NCI-H146 treated with DMSO at 0.1 percent for 48 hours (cell line): ENCODE results near the gene FOXP1.

Experiments used
- DNase-seq: peaks from one replicate; lab custom pipeline; 2025; ENCODE audit not compliant: unreplicated experiment; lab: John Stamatoyannopoulos, UW

The FOXP1 gene

DNA sequence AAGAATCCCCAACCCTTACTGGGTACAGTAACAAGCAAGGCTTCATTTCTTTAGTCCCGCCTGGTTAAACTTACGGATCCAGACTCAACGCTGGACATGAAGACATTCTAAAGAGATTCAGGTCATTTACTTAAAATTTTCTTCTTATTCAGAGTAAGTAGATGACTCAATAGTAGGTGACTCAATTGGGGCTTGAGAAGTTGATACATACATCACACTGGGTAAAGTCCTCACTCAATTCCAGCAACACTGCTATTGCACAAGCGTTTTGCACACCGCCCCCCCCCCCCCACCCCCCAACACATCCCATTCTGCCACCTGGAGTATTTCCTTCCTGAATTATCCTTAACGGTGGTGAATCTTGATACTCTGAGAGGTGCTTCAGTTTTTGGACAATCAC is 610.0 kb downstream of the FOXP1 start:
- DNase-seq = no peak

DNA sequence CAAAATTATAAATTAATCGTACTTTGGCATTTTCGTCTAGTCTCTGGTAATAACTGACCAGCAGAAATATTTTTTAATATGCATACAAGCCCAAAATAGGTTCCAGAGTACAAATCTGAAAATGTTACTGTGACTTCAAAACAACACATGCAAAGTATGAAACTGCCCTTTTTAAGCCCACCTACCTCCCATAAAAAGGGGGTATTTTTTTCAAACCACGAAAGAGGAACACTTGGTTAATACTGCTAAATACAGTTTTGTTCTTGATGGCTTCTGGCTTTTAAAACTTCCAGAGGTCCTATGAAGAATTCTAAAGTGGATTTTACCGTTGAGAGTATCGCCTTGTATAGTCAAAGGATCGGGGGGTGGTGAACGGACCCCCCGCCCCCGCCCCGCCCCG is 610.7 kb downstream of the FOXP1 start:
- no peak for DNase-seq

DNA sequence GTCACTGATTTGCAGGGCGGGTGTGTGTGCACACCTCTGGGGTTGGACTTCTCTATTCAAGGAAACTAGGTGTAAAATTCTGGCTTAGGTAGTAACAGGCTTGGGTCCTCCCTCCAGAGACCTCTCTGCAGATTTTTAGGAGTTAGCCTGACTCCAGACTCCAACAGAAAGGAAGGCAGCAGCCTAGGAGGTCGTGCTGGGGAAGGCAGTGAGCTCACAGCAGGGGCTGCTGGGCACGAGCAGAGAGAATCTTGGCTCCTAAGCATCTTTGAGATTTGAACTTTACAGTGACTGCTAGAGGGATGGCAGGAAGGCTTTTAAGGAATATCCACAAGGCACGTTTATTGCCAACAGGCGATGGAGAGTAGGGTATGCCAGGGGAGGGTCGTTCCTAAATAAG is 612.6 kb downstream of the FOXP1 start:
- DNase-seq = no peak

DNA sequence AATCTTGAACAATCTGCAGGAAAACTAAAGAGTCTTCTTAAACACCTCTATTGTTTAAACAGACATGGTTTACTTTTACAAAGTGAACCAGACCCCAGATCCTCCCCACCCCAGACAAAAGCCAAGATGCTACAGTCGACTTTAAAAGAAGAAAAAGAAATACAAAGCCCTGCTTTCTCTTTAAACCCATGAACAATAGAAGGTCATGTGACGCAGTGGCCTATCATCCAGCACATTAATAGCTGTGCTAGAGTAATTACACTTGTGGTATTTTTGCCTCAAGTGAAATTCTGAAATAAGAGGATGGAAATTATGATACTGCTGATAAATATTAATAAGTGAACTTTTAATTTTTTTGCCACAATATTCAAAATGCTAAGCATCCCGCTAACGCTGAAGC is 613.4 kb downstream of the FOXP1 start:
- DNase-seq = no peak

DNA sequence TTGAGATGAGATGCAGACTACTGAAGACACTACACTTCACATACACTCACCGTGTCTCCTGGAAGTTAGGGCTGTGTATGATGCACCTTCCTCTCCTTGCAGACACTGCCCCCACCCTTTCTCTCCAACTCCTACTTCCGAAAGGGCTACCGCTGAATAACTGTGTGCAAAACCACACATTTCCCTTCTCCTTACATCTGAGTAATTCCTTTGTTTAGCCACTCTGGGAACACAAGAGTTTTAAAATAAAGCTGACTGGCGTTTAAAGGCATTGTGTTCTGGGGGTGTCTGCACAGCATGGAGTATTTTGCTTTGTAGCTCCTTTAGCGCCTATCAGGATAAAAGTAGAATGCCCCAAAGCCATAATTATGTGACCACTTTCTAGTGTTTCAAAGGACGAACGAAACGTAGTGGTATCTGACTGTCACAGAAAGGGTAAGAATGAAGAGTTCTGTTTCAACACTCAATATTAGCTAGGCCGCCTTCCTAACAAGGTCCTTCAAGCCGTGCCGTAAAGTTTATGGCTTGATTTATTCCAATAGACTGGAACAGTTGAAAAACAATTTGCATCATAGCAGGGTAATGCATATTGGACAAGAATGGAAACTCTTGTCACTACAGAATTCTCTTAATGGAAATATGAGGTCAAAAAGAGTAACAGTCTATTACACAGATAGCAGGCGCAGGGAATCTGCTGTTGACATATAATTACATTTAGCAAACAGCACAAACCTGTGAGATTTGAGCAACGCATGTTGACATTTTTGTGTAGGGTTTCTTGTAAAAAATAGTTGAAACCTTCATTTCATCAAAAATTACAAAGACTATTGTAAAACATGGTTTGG is 619.9 kb downstream of the FOXP1 start:
- DNase-seq = no peak

DNA sequence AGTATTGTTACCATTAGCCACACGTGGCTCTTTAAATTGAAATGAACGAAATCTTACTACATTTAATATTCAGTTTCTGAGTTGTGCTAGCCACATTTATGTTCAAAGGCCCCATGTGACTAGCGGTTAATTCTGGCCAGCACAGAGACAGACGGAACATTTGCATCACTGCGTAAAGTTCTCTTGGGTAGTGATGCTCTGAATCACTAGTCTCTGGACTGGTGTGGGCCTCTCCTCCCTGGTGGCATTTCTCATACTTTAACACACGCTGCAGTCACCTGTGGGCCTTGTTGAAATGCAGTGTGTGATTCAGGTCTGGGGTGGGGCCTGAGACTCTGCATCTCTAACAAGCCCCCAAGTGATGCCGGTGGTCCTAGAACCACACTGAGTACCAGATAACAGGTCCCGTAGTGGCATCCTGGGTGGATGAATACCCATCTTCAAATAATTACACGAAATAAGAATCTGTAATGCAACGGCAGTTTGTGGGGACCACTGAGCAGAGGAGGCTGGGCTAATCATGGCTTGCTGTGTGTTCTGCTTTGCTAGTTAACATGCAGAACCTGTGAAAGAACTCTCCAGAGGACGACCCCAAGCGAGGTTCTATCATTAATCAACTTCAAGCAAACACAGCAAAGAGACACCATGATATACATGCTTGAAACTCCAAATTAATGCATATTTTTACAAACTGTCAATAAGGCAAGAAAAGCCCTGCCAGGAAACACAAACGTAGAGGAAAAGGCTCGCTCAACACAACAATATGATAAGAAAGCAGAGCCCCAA is 623.8 kb downstream of the FOXP1 start:
- no peak for DNase-seq

DNA sequence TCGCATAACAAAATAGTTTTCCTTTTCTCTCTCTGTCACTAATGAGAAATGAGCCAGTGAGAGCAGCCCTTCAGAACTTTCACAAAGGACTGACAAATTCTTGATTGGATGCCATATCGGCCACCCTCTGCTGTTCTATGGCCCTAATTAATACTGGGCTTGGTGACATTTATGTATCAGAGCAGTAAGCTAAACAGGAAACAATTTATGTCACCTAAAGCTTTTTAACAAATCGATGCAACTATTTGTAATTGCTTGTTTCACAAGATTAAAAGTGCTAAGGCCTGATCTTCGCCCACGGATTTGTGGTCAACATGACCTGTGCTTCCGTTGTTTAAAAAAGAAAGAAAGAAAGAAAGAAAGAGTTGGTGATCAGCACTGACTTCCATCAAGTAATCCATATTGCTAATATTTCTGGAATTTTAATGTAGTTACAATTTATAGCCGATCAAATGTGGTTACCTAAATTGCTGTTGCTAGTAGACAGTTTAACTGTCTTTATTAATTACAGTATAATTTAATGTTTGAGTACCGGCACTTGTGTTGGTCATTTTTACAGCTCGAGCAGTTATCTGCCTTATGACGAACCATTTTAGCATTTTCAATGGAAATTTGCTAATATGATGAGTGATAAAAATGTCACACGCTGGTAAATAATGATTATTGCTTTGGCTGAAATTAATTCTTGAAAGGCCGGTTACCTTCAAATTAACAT is 631.3 kb downstream of the FOXP1 start:
- no peak for DNase-seq

DNA sequence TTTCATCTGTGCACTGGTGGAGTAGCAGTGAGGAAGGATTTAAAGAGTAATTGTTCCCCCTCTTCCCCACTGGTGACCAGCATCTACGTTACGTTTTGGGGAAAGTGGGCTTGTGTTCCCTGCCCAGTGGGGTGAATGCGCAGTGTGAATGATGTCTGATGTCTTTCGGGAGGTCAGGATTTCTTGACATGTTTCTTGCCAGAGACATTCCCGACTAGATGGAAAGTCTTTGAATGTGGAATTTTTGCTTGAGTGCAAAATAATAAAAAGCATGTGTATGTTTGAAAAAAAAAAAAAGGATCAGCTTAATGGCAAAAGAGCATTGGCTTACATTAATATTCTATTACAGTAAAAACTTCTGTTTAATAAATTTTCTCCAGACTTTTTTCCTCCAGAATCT is 632.2 kb downstream of the FOXP1 start:
- no peak for DNase-seq

DNA sequence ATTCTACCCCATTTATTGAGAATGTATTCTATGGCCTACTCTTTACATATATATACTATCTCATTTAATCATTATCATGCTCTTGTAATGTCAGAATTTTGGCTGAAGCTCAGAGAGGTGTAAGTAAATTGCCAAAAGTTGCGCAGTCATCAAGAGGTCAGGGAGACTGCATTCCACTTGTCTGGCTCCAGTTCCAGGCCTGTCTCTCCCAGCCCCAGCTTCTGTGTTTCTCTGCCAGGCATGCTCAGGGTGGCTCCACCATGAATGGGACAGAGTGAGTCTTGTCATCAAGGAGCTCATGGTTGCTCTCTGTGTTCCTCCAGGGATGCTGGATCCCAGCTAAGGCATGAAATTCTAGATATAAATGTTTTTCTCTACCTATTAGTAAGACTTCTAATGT is 635.9 kb downstream of the FOXP1 start:
- DNase-seq = no peak

DNA sequence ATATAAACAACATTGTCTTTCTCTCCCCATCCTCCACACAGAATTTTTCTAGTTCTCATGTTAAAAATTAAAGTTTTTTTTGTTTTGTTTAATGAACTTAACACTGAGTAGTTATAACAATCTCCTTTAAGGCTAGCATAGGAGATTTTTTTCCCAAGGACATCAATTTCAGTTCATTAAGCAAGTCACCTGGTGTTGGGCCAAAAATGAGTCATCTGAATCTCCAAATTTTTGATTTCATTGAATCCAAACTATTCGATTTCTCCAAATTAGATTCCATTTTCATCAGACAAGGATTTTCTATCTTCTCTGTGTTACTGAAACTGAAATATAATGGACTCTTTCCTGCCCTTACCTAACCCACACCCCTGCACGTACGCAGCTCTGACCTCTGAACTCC is 639.6 kb downstream of the FOXP1 start:
- DNase-seq = no peak

DNA sequence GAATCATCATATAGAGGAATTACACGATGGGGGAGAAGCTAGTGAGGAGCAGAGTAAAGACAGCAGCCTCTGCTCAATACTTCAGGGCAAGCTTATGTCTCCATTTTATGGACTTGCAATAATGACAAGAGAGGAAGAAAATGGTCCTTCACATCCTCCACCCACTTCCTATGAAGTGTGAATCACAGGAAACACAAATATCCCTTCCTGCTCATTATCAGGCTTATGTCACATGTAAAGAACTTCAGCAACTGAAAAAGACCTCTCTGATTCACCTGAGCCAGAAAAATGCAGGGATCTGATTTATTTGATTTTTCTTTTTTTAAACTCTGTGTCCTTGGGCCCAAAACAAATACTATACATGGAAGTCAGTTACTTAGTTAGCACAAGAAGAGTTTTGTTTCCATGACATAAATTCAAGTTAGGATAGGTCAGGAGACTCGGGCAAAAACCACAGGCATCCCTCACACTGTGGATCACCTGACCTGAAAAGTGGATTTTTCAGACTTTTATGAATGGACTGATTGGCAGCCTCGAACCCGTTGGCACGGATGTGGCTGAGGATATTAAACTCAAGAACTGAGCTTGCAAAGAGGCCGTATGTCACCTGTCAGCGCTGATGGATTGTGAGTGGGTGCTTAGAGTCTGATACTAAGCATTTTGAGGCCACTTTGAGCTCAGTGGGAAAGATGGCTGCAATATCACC is 650.3 kb downstream of the FOXP1 start:
- DNase-seq = no peak

DNA sequence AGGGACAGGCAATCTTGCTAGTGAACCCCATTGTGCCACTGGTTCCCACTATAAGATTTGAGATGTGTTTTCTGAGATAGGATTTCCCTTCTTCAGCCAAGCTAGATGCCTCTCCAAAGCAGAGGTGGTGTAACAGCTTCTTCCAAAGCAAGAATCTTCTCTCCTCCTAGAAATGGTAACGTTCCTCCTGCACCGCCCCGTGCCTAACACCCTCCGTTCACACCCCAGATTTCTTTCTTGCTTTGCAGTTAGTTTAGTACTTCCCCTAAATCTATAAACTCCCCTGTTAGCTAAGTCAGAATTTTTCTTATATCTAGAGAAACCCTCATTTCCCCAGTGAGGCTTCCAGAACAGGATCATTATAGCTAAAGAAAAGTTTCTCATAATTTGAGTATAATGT is 653.5 kb downstream of the FOXP1 start:
- no peak for DNase-seq

DNA sequence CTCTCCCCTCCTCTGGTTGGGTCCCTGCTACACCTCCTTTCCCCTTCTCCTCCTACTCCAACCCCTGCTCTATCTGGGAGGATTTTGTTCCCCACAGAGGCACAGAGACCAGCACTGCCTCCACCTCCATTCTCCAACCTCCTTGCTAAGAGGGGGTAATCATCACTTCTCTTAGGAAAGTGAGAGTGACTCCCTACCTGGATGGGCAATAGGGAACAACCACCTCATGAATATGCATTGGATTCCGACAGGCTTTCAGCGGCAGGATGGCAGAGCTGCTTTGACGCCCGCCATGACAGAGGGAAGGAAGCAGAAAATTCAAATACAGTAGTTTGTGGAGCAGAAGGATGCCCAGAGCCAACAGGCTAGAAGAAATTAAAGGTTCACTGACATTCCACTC is 656.3 kb downstream of the FOXP1 start:
- DNase-seq = no peak

DNA sequence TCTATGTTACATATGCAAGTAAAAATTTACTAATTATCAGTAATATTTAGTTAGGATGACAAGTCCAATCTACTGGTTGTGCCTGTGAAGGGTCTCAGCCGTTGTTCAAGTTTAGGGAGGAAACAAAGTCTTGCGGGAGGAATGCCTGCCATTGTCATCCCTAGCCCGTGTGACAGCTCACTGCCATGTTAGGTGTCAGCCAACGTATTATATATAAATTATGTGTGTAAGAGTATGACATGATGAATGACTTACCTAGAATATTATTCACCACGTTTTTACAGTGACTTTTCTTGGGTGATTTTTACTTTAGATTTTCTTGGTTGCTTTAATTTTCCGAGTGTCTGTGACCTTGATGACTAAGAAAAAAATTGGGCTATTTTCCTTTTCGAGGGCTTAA is 656.7 kb downstream of the FOXP1 start:
- no peak for DNase-seq

DNA sequence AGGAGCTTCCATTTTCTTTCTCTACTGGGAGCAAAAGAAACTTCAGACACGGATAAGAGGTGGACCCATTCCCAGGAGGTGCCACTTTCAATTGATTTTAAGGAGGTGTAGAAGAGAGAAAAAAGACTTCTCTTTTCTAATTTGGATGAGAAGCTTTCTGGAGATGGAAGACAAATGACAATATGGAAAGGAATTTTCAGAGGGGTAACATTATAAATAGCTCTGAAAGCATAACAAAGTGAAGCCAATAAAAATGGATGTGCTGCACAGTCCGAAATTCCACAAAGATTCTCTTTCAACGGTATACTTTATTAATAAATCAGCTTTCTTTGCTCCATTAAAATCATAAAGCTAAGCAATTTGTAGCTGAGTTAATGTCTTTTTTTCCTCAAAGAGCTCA is 663.9 kb downstream of the FOXP1 start:
- no peak for DNase-seq

DNA sequence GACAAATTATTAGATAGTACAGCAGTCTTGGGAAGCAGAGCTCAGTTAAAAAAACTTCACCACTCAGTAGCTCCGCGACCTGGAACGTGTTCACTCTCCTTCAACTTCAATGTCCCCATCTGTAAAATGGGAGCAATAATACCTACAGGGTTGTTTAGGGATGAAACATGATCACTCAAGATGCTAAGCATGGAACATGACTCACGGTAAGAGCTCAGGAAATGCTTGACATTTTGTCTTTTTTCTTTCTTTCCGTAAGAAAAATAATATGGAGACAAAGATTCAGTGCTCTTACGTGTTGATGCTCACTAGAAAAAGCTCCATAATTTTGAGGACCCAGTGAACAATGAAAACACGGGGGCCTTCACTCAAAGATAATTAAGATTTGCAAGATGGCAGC is 664.4 kb downstream of the FOXP1 start:
- no peak for DNase-seq

DNA sequence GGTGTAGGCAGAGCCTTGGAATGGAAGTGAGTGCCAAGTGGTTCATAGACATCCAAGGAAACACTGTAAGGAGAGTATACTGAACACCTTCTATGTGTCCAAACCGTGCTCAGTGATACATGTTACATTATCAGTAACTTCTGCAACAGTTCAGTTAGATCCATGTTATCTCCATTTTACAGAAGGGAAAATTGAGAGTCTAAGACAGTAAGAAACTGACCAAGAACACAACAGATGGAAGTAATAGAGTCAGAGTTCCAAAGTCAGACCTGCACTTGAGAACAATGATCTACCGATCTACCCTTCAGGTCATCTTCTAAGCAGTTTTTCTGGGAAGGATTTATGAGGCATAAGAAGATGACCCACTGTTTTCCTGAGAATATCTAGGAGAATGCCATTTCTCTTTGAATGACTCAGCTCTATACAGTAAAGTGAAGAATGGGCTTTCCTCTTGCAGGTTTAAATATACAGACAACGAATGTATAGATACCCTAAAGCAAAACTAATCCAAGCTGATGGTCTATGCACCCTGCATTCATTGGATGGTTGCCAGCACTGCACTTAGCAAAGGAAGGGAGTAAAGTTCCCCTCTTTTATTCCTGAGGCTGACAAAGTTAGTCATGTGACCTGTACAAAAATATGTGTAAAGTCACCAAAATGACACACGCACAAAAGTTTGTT is 667.0 kb downstream of the FOXP1 start:
- no peak for DNase-seq

DNA sequence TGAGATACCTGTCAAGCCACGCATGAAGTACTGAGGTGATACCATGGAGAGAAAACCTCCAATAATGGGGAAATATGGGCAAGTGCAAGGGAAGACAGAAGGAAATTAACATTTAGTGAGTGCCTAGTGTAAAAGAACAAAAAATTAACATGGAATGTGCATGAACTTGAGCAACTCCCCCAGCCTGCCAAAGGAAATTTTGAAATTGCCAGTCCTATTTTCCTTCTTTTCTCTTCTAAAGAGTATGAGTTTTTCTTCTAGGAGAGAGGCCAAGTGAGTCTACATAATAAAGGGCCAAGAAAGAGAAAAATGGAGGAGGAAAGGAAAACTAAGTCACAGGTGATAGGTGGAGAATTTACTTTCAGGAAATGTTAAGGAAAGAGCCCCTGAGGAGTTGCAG is 668.7 kb downstream of the FOXP1 start:
- no peak for DNase-seq

DNA sequence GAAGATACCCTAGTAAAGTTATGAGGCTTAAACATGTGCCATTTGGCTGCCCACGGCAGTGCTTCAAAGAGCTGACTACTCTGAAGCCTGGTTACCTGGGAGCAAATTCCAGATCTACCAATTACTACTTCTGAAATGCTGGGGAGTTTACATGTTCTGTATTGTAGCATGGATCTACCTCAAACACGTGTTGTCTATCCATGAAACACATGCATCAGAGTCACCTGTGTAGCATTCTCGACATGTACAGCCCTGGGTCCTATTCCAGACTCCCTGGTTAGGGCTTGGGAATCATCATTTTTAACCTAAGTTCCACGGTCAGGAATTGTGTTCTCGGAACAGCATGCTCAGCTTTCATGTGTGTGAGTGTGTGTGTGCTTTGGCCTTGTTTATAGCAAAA is 671.8 kb downstream of the FOXP1 start:
- DNase-seq = no peak

DNA sequence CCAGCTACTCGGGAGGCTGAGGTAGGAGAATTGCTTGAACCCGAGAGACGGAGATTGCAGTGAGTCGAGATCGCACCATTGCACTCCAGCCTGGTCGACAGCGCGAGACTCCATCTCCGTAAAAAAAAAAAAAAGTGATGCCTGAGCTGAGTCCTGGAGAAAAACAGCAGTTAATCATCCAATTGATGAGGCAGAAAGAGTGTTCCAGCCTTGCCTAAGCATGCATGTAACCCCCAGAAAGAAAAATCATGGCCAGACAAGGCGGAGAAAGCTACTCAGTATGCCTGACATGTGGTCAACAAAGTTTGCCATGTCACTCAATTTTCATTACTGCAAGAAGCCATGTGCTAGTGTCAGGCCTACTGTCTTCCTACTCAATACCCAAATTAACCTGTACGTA is 678.0 kb downstream of the FOXP1 start:
- no peak for DNase-seq
